C4-2B (cell line): Measurements from ENCODE around the gene FNIP2.

Experiments
- CTCF ChIP-seq: fragments of 450-650 bp; conservative IDR thresholded peaks from 2 replicates; pipeline ENCODE4 v1.5.1; 2017; ENCODE audit warnings: mild to moderate bottlenecking
- ZFX ChIP-seq: fragments of 450-650 bp; IDR thresholded peaks from 2 replicates; pipeline ENCODE4 v1.6.1; 2017

GRCh38 chr4:158854236-158854635 lies 85.4 kb downstream of the FNIP2 start:
- TF ChIP-seq CTCF (no peak), ZFX (no peak)
